ENCODE results near the gene SAMD4B.
"Not testable (repeated sequence)": the region's sequence is repeated elsewhere in the genome, so short reads cannot be mapped to it uniquely, and the experiment has no call there.

Gene SAMD4B

DNA sequence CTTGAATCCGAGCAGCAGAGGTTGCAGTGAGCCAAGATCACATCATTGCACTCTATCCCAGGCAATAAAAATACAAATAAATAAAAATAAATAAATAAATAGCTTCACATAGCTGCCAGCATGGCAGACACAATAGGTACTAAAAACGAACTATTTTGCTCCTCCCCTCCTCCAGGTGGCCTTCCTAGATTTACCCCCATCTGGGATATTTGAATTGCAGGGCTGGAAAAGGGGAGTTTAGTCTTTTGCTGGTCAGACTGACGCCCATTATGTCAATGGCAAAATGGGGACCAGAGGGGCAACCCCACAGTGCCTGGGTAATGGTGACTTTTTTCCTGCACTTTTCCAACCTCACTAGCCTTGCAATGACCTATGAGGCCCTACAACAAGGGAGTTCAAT, 5.7 kb upstream of the SAMD4B start:
- no peak for DNase-seq (ENCODE audit: low read depth)

DNA sequence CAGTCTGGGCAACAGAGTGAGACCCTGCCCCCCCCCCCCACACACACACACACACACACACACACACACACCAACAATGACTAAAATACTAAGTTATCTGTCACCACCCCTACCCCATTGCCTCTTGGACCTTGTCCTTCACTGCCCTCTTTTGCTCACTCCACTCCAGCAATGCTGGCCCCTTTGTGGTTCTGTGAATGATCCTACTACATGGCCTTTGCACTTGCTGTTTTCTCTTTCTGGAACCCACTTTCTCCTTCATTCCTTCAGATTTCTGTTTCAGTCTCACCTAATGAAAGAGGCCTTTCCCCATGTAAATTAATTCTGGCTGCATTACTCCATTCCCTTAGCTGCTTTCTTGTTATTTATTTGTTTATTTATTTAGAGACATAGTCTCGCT, 2.5 kb upstream of the SAMD4B start:
- no peak for DNase-seq (ENCODE audit: low read depth)

DNA sequence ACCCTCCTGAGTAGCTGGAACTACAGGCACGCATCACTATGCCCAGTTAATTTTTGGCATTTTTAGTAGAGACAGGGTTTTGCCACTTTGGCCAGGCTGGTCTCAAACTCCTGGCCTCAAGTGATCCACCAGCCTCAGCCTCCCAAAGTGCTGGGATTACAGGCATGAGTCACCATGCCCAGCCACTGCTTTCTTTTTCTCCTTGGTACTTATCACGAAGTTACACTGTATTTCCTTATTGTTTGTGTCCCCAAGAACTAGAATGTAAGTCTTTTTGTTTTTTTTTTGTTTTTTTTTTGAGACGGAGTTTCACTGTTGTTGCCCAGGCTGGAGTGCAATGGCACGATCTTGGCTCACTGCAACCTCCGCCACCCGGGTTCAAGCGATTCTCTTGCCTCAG, 2.1 kb upstream of the SAMD4B start:
- not testable (repeated sequence) for DNase-seq (ENCODE audit: low read depth)

DNA sequence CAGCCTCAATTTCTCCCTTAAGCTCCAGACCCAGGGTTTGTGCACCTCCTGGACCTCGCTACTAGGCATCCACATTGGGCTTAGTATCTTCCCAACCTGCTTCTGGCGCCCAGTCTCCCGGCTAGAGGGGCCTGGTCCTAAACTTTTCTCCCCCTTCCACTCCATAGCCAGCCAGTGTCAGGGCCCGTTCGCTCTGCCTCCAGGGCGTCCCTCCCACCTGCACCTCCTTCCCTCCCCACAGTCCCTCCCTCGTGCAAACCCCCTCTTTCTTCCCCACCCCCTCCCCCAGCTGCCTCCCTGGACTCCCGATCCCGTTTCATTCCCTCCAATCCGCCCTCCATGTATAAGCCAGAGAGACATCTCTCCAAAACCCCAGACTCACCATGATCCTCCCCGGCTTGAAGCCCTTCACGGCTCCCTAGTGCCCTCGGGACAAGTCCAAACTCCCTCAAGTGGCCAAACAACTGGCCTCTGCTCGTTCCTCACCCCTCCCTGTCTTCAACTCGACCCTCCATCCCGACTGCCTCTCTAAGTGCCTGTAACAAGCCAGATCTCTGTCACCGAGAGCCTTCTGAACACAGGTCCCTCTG, 997 bp upstream of the SAMD4B start:
- no peak for DNase-seq (ENCODE audit: low read depth)

DNA sequence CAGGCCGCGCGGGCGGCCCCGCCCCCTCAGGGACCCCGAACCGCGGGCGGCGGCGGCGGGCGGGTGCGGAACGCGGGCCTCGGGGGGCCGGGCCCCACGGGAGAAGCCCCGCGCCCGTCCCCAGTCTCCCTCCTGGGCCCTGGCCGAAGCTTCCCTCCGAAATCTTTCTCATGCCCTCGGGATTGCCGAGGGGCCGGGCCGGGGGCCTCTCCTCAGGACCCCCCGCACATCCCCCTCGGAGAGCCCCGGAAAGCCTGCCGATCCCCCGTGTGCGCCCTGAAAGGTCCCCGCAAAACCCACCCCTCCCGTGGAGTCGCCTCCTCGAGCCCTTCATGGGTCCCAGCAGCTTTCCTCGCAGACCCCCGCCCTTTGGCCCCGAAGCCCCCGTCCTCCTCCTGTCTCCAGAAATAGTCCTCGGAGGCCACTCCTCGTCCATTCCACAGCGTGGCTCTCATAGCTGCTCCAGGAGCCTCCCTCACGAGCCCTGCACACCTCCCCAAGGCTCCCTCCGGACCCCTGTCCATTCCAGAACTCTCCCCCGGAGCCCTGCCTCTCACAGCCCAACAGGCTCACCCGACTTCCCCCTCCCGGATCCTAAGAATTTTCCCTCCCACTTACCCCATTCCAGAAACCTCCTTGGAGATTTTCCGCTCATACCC, 555 bp downstream of the SAMD4B start:
- DNase-seq (ENCODE audit: low read depth): no peak

DNA sequence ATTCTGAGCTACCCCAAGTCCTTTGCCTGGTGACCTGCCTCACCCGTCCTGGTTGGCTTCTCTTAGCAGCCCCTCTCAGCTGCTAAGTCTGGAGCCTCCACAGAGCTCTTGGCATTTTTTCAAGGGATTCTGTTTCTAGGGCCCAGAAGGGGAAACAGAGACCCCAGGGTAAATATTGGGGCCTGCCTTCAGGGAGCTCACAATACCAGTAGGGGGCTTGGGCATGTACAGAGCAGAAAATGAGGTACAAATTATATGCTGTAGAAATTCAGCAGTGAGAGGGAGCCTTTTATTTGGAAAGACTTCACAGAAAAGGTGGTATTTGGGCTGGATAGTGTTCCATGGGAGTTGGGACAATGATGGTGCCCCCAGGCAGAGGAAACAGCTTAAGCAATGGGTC, 3.7 kb downstream of the SAMD4B start:
- DNase-seq (ENCODE audit: low read depth): no peak

DNA sequence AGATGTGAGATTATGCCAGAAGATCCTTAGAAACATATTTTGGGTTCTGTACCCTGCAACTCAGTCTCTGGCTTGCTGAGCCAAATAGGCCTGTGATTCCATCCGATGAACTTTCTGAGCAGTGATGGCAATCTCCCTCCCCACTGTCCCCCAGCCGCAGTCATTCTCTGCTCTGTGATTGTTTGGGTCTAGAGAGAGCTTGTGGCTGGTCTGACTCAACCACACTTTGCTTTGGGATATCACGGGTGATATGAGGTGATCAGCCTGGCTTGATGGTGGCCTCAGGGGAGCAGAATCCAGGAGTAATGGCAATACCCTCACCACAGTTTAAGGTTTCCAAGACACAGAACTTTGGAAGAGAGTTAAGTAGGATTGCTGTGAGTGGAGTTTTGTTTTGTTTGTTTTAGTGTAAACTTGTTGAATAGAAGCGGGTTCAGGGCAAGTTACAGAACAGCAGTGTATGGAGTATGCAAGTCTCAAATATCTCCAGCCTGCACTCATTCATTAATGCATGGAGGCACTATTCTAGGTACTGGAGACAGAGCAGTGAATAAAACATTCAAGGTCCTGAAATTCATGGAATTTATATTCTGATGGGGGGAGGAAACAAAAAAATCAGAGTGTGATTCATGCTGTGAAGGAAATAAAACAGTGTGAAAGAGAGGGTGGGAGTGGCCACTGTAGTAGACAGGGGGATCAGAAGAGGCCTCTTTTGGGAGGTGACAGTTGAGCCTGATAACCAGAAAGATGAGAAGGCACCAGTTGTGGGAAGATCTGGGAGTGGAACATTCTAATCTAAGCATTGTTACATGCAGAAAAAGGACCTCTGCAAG, 5.3 kb downstream of the SAMD4B start:
- DNase-seq (ENCODE audit: low read depth): no peak

DNA sequence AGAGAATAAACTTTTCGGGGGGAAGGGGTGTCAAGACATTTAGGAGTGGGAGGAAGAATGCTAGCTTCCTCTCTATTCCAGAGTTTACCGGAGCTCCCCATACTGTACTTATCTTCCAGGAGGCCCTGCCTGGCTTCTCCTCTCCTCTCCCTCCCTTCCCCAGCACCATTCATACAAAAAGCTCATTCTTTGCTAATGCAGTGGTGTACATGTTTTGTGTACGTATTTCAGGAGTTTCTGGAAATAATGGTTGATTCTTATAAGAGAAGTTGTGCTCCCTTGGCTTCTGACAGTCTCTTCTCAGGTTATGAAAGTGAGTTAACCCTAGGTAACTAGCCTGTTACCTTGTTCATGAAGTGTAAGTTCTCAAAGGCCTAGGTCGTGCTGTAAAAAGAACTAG, 7.1 kb downstream of the SAMD4B start:
- DNase-seq (ENCODE audit: low read depth): no peak

DNA sequence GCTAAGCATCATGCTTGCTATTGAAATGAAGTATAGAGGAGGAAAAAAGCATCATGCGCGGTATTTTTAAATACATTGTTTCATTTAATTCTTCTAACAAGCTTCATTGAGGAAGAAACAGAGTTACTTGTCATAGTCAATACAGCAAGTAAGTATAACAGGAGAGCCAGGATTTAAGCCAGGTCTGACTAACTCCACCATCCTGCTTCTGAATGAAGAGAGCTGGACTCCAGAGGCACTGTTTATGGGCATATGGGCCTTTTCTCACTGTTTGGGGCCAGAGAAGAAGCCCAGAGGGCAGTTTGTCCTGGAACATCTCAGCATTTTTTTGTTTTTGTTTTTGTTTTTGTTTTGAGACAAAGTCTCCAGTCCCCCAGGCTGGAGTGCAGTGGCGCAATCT, 7.9 kb downstream of the SAMD4B start:
- no peak for DNase-seq (ENCODE audit: low read depth)

DNA sequence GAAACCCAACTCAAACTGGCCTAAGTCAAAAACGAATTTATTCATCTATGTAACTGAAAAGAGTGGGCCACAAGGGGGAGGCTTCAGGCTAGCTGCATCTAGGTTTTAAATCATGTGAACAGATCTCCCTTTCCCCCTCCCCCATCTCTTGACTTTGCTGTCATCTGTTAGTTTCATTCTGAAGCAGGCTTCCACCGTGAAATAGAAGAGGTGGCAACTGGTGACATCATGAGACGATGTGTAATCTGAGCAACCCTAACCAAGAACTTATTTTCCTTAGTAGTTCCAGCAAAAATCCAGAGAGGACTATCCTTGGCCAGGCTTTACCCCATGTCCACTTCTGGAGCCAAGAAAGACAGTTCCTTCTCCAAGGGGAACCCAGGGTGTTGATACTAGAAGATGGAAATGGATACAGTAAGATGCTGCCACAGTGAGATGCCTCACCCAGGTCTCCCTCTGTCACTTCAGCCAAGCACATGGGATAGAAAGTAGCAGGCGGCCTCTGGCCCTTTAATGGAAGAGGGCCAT, 9.4 kb downstream of the SAMD4B start:
- DNase-seq (ENCODE audit: low read depth): no peak

DNA sequence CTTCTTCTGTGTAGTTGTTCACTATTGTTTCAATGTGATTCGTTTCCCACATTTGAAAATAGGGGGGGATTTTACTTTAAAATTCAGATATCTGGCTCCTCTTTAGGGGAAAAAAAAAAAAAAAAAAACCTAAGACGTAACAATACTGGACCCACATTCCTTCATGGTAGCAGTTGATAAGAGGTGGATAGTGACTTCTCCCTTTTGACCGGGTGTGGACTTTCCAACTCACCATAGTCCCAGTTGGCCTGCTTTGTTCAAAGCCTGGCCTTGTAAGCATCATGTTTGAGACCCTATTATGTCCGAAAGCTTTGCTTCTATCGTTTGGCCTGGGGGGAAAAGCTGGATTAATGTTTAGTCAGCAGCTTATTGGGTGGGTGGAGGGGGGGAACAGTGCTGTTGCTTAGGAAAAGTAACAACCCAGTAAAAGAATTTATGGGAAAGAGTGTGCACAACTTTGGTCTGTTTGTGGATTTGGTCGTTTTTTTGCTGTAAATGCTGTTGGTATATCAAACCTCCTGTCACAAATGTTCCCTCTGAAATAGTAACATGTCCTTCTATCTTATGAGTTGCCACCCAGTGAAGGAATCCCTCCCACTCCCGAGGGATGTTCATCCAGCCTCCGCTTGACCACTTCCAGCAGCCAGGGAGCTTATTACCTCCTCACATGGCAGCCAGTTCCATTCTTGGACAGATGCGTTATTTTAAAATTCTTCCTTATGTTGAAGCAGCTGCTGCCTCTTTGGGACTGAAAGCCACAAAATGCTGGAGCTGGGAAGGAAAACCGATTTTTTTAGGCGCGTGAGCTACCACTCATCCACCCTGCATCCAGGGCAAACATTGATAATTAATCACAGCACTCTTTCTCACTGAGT, 10.4 kb downstream of the SAMD4B start:
- no peak for DNase-seq (ENCODE audit: low read depth)

DNA sequence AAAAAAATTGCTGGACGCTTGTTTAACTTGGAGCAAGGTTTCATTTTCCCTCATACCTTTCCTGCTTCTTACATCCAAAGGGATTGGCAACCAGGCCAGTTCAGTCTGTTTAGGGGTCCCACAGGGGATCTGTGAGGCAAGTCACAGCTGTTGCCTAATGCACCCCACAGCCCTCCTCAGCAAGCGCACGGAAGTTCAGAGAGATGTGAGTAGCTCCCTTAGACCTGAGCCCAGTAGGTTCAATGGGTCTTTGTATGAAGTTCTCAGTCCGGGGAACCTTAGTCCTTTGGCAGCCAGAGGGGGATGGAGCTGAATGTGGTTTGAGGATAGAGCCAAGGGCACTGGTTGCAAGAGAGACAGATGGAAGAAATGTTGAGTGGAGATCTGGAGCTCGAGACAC, 13.0 kb downstream of the SAMD4B start:
- no peak for DNase-seq (ENCODE audit: low read depth)

DNA sequence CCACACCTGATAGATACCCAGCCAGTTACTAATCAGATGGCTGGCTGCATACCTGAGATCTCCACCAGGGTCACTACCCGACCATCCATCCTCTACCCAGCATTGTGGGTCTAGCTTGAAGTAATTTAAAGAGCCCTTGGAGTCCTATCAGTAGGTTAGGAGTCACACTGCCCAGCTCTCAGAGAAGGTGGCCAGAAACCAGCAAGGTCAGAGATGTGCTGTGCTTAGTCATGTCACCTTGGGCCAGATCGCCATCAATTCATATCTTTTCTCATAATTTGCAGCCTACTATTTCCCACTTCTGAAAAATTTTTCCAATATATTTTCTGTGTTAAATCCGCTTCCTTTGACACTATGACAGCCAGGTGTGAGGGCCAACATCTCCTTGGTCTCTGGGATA, 13.9 kb downstream of the SAMD4B start:
- no peak for DNase-seq (ENCODE audit: low read depth)

DNA sequence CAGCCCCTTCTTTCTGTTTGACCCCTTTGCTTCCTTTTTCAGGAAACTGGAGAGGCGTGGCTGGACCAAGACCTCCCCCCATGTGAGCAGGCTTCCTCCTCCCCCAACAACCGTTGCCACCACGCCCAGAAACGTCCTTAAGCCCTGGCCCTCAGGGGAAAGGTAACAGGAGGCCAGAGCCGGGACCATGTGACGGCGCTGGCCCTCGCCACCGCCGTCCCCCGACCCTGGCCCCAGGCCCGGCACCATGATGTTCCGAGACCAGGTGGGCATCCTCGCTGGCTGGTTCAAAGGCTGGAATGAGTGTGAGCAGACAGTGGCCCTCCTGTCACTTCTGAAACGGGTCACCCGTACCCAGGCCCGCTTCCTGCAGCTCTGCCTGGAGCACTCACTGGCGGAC, 14.4 kb downstream of the SAMD4B start:
- no peak for DNase-seq (ENCODE audit: low read depth)

DNA sequence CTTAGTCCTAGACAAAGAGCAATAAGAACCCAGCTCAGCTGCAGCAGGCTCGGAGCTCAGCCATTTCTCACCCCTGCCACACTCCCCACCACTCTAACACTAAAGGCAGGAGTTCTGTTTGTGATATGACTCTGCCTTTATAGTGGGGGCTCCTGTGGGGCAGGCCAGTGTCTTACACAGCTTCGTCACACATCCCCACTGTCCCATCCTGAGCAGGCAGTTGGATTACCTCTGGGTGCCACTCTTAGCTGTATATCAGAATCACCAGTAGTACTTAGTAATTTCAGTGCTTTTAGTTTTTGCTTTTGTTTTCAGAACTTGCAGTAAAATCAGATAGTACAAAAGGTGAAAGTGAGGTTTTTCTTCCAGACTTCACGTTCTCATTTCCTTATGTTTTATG, 16.8 kb downstream of the SAMD4B start:
- no peak for DNase-seq (ENCODE audit: low read depth)

DNA sequence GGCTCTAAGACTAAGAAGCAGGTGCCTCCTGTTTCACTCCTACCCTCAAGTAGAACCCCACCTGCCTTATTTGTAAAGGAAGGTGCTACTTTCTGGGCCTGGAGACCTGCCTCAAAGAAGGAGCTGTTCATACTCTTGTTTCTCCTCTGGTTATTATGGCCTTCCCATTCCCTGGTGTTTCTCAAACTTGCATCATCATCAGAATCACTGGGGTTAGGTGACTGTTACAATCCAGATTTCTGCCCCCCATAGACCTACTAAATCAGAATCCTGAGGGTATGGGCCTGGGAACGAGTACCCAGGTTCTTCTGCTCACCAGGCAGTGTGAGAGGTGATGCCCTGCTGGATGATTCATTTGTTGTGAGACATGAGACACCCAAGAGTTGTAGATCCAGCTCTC, 18.4 kb downstream of the SAMD4B start:
- no peak for DNase-seq (ENCODE audit: low read depth)

DNA sequence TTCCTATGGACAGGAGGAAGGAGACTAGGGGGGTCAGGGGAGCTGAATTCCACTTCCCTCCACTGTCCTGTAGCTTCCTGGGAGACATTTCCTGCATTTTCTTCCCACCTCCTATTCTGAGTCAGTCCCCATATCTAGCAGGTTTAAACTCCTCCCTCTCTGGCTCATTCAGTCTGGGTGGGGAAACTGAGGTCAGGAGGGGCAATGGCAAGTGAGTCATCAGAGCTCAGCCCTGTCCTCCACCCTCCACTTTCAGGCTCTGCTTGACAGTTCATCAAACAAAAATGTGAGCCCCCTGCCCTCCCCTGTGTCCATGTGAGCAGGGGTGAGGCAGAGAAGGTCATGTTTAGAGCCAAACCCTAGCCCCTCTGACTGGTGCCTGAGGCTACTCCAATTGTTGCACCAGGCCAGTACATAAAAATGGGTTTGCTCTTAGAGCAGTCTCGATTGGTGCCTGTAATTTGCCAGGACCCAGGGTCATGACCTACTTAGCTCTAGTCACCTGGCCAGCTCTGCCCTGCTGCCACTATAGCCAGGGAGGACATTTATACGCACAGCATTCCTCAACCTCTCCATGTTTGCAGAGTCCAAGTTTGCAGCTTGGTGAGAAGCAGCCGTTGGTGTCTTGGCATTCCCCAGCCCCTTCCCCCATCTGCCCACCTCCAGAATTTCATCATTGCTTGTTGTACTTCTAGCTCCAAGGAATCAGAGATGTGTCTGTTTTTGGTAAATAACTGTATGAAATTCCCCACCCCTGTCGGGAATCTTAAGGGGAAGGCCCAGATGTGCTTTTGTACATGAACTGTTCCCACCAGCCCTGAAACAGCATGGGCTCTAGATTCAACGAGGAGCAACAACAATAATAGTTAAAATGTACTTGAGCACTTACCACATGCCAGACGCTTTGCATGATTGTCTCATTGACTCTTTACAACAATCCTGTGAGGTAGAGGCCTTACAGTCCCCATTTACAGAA, 20.7 kb downstream of the SAMD4B start:
- no peak for DNase-seq (ENCODE audit: low read depth)

DNA sequence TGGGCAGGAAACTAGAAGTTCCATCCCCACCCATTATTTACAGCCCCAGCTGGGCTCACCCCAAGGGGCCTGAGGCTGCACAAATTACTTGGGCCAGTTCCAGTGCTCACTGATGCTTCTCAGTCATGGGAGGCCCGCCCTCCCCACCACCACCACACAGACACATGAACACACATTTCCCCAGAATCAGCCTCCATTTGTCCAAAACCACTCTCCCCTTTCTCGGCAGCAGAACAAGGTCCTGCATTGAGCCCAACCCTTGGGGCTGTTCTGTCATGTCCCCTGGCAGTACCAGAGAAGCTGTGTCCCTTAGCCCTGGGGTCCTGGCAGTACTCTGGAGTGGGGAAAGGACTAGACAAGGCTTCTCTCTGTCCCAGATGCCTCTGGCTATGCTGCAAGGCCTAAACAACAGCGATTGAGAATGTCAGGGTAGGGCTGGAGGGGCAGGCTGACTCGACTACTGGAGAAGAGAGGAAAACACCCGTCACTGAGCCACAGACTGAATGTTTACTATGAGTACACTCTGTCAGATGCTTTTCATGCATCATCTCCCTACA, 21.8 kb downstream of the SAMD4B start:
- DNase-seq (ENCODE audit: low read depth): no peak

DNA sequence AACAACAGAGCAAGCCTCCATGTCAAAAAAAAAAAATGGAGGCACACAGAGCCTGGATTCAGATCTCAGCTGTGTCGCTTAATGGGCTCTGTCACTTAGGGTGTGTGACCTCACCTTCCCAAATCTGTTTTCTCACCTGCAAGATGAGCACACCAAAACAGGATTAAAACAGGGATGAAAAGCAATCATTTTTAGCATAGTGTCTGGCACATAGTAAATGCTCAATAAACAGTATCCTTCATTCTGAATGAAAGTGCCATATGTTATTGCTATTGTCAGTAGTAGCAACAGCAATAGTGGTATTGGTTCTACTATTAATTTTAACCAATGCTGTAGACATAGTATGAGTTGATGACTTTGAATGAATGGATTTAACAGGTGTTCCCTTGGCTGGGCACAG, 23.3 kb downstream of the SAMD4B start:
- DNase-seq (ENCODE audit: low read depth): no peak

DNA sequence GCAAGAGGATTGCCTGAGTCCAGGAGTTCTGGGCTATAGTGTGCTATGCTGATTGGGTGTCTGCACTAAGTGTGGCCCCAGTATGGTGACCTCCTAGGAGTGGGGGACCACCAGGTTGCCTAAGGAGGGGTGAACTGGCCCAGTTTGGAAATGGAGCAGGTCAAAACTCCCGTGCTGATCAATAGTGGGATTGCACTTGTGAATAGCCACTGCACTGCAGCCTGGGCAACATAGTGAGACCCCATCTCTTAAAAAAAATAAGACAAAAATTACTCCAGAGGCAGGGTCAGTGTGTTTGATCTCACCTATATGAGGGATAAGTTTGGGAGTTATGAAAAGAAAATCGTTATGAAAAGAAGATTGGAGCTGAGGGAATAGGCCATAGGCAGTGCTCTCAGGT, 27.0 kb downstream of the SAMD4B start:
- no peak for DNase-seq (ENCODE audit: low read depth)

DNA sequence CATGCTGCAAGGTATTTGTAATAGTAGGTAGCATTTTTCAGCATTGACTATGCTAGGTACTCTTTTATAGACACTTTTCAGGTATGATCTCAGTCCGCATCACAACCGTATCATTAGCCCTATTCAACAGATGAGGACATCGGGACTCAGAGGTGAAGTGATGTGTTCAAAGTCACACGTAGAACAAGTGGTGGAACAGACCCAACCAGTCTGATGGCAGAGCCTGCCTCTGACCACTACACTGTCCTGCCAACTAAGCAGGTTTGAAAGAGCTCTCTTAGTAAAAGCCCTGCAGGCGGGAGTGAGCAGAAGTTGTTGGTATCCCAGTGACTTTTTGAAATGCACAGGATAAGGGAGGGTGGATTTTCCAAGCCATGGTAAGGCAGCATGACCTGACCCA, 28.5 kb downstream of the SAMD4B start:
- no peak for DNase-seq (ENCODE audit: low read depth)
